ENCODE measurements around the gene MOGAT1.
A peak's percentile ranks its signal among the peaks of the same experiment; 100 is the strongest.

The MOGAT1 gene

GRCh38 chr2:222670191-222671038 is 1.0 kb upstream of the MOGAT1 start:
- H3K4me3 ChIP-seq (ENCODE audit: low read depth, low read length), result no peak overlapping the region
- no peak for TF ChIP-seq CTCF (conservative IDR thresholded peaks at IDR 0.05; ENCODE audit: low read depth, low read length)
- DNase-seq (ENCODE audit: low read depth), result no peak

GRCh38 chr2:222672068-222672401 is 577 bp downstream of the MOGAT1 start:
- DNase-seq (ENCODE audit: low read depth), result no peak
- TF ChIP-seq CTCF (conservative IDR thresholded peaks at IDR 0.05; ENCODE audit: low read depth, low read length), result no peak
- H3K4me3 ChIP-seq (ENCODE audit: low read depth, low read length), result peak overlapping the region; percentile 54

- DNase-seq (ENCODE audit: low read depth), result no peak
Measured at GRCh38 chr2:222673273-222673672, 1.8 kb downstream of the MOGAT1 start.

GRCh38 chr2:222673883-222674282 is 2.4 kb downstream of the MOGAT1 start:
- H3K4me3 ChIP-seq (ENCODE audit: low read depth, low read length), result no peak overlapping the region
- no peak for TF ChIP-seq CTCF (conservative IDR thresholded peaks at IDR 0.05; ENCODE audit: low read depth, low read length)
- no peak for DNase-seq (ENCODE audit: low read depth)

More at GRCh38 chr2:222673273-222673672, 1.8 kb downstream of the MOGAT1 start:
- no peak overlapping the region for H3K4me3 ChIP-seq (ENCODE audit: low read depth, low read length)
- no peak for TF ChIP-seq CTCF (conservative IDR thresholded peaks at IDR 0.05; ENCODE audit: low read depth, low read length)

- no peak for DNase-seq (ENCODE audit: low read depth)
- peak; percentile 26 for TF ChIP-seq CTCF (conservative IDR thresholded peaks at IDR 0.05; ENCODE audit: low read depth, low read length)
Measured at GRCh38 chr2:222677981-222678380, 6.5 kb downstream of the MOGAT1 start.

GRCh38 chr2:222683805-222684204 is 12.3 kb downstream of the MOGAT1 start:
- DNase-seq (ENCODE audit: low read depth), result no peak
- H3K4me3 ChIP-seq (ENCODE audit: low read depth, low read length), result no peak overlapping the region
- TF ChIP-seq CTCF (conservative IDR thresholded peaks at IDR 0.05; ENCODE audit: low read depth, low read length), result no peak

More at GRCh38 chr2:222677981-222678380, 6.5 kb downstream of the MOGAT1 start:
- no peak overlapping the region for H3K4me3 ChIP-seq (ENCODE audit: low read depth, low read length)

All from choroid plexus epithelial cell (primary cell).